GM19025 (cell line): ENCODE results near the gene KRTAP12-1.
"Not testable (repeated sequence)": the region's sequence is repeated elsewhere in the genome, so short reads cannot be mapped to it uniquely, and the experiment has no call there.

Source experiments
- ATAC-seq: cut with Tn5 transposase; IDR thresholded peaks from one replicate; pipeline ENCODE4 v1.9.1; 2021; ENCODE audit warnings: mild to moderate bottlenecking, low read depth, moderate library complexity; ENCODE audit not compliant: unreplicated experiment

Gene KRTAP12-1

DNA sequence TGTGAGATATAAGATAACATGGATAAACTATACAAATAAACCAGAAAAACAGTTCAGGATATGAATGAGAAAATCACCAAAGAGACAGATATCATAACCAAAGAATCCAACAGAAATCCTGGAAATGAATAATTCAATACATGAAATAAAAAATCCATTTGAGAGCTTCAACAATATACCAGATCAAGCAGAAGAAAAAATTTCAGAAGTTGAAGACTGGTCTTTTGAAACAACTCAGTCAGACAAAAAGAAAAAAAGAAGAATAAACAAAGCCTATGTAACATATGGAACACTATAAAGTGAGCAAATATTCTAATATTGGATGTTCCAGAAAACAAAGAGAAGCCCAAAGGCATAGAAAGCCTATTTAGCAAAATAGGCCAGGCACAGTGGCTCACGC lies 10.1 kb downstream of the KRTAP12-1 start:
- ATAC-seq: no peak

DNA sequence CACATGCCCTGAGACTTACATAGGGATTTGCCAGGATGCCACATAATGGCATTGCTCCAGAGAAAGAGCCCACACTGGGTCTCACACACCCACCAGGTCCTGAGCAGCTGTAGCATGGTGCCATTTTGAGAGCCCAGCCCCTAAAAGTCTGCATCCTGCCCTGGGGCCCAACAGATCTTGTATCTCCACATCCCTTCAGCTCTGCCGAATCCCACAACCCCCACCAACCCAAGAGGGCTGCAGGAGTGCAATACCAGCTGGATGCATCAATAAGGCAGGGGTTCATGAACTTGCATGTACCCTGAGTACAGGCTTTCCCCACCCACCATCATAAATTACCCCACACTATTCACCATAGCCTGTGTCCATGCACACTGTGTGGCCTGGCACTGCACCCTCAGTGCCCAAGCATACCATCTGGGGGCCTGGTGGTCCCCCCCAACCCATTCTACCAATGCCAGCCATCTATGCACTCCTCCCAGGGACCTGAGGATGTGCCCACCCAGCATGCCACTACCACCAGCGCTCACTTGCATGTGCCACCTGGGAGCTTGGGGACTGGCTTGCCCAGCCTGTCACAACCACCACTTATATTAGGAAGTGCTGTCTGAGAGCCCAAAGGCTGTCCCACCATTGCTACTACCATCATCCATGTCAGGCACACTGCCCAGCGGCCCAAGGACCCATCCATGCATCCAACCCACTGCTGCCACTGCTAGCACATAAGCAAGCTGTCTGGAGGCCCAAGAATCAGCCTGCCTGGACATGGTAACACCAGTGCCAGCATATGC lies 11.1 kb downstream of the KRTAP12-1 start:
- ATAC-seq: no peak

DNA sequence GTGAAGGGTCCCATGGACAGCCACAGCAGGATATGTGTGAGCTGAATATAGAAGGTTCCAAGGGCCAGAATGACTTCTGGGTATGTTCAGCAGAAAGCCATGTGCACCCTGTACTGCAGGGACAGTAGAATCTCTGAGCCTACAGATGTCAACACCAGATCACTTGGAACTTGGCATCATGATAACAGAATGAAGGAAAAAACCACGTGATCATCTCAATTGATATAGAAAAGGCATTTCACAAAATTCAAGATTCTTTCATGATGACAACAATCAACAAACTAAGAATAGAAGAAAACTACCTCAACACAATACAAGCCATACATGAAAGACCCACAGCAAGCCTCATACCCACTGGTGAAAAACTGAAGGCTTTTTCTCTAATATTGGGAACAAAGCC lies 14.4 kb downstream of the KRTAP12-1 start:
- no peak for ATAC-seq

DNA sequence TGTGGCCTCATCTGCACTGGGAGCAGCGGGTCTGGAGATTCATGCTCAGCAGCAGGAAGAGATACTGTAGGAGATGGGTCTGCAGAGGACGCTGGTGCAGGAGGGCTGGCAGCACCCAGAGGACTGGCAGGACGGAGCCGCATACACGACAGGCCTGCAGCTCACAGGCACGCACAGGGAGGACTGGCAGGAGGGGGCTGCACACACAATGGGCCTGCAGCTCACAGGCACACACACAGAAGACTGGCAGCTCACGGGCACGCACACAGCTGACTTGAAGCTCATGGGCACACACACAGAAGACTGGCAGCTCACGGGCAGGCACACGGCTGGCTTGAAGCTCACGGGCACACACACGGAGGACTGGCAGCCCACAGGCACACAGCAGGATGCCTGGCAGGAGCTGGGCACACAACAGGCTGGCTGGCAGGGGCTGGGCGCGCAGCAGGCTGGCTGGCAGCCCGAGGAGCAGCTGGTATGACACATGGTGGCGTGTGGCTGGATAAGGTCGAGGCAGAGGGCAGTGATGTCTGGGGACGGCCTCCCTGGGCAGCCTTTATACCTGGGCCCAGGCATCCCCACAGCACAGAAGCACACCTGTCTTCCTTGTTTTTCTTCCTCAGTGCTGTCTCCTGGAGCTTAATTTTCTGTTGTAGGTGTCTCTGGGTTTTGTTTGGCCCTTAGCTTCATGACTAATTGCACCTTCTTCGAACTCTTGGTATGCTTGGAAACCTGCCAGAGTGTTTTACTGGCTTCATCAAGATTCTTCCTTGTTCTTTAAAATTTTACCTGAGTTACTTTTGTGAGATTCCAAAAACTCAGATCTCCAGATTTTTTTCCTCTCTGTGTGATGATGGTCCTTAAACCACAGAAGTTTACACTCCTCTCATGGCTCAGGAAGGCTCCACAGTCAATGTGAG lies 15.3 kb downstream of the KRTAP12-1 start, which contains the start of gene KRTAP12-2:
Gene KRTAP12-2, minus strand, starts transcription at position 527 of the 920 bp plus-strand sequence. Its CDS starts 41 bp downstream, at position 486.
- no peak for ATAC-seq

DNA sequence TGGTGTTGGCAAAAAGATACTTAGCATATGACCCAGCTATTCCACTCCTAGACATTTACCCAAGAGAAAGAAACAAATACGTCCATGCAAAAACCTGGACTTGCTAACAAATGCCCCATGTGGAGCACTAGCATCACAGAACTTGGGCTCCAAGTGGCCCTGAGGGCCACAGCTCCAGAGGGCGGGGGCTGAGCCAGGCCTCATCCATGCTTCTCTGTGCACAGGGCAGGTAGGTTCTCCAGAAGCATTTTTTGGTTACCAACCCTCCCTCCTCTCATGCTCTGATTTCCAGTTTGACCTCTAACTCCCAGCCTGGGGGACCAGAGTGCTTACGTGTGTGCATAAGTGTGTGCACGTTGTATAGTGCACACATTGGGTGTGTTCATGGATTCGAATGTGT lies 17.3 kb downstream of the KRTAP12-1 start:
- ATAC-seq: no peak

DNA sequence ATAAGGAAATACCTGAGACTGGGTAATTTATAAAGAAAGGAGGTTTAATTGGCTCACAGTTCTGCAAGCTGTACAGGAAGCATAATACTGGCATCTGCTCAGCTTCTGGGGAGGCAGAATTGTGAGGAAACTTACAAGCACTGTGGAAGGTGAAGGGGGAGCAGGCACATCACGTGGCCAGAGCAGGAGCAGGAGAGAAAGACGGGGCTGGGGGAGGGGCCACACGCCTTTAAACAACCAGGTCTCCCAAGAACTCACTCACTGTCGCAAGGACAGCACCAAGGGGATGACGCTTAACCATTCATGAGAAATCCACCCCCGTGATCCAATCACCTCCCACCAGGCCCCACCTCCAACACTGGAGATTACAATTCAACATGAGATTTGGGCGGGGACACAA lies 20.4 kb downstream of the KRTAP12-1 start:
- ATAC-seq: not testable (repeated sequence)

DNA sequence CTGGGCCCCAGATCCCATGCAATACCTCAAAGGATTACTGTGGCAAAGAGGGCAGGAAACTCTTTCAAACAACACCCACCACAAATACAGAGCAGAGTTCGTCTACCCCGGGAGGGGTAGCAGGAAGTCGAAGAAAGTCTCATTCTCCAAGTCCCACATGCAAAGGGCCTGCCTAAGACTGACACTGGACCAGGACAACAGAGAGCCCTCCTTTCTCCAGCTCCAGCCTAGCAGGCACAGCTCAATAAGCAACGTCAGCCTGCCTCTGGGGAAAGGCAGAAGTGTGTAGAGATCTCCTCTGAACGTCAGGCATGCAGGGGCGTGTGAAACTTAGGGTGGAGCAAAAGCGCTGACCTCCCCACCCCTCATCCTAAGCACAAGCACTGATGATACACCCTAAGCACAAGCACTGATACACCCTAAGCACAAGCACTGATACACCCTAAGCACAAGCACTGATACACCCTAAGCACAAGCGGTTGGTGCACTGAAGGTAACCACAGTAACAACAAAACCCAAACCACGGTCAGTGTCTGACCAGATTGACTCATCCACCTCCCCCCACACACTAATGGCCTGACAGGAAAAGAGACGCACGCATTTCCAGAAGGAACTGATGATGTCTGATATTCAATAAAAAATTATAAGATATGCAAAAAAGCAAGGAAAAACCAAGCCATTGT lies 22.9 kb downstream of the KRTAP12-1 start:
- no peak for ATAC-seq

DNA sequence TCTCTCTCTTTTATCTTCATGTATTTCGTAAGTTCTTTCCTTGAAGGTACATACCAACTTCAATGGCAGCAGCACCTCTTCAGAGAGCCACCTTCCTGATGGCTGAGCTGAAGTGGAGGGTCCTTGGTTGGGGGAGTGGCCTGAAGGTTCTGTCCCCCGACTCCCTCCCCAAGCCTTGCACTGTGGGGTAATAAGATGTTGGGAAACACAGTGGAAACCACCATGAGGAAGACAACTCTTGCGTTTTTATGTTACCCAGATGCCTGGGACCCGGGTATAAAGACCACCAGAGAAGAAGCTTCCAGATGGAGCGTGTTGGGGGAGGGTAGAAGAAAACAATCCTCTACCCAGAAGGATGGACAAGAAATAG lies 23.4 kb downstream of the KRTAP12-1 start:
- no peak for ATAC-seq

DNA sequence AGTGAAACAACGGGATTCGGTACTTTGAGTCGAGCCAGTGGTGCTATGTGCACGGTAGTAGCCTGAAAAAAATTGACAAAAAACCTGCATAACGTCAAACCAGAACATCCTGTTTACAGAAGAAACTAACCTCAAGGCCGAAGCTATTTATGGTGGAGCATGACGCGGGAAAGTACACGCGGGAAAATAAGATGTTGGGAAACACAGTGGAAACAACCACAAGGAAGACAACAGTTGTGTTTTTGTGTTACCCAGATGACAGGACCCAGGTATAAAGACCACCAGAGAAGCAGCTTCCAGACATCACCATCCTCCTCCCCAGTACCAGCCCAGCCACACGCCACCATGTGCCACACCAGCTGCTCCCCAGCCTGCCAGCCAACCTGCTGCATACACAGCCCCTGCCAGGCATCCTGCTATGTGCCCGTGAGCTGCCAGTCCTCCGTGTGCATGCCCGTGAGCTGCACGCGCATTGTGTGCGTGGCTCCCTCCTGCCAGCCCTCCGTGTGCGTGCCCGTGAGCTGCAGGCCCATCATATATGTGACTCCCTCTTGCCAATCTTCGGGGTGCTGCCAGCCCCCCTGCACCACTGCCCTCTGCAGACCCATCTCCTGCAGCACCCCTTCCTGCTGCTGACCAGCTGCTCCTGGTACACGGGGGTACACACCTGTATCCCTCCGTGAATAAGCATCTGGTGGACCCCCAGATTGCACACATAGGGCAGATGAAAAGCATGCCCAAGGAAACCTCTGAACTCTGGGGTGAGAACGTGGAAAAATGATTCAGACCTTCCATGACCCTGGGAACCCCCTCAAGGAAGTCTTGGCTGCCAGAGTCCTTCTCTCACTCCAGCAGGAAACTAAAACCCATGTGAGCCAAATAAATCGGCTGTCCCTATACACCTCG lies 24.1 kb downstream of the KRTAP12-1 start, which contains the start of gene KRTAP12-3:
Gene KRTAP12-3, plus strand, starts transcription at position 298 of the 906 bp plus-strand sequence. Its CDS starts 48 bp downstream, at position 346.
- no peak for ATAC-seq

DNA sequence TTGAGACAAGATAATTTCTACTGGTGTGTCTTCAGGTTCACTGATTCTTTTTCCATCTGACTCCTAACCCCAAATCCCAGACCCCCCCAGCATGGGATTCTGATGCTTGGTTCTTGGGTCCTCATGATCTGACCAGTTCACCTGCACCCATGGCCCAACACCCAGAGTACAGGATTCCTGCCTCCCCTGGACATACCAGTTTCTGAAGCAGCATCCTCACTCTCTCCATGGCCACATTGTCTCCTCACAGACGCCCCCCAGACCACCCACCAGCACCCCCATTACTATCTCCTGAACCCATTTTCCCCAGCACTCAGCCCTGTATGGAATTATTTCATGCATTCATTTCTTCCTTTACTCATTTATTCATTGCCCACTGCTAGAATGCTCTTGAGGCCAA lies 25.1 kb downstream of the KRTAP12-1 start:
- ATAC-seq: no peak

DNA sequence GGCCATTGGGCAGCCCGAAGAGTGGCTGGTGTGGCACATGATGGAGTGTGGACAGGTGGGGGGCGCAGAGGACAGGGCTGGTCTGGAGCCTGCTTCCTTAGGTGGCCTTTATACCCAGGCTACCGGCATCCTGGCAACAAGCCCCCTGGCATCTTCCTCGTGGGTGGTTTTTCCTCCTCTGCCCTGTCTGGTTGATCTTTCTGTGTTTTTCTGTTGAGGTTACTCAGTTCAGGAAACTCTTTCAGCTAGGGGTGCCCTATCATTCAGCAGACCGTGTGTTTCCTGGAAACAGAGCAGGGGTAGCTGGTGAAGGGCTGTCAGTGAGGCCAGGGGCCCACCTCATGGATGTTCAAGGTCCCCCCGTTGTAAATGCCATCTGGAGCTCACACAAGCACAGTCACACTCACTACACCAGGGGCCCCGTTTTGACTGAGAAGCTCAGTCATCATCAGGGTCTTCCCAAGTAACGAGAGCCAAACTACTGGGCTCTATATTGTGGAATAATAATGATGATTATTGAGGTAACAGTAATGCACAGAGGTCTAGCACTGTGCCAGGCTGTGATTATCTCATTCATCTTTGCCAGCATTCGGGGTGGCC lies 27.3 kb downstream of the KRTAP12-1 start, which contains the start of gene KRTAP12-4:
Gene KRTAP12-4, minus strand, starts transcription at position 84 of the 600 bp plus-strand sequence. Its CDS starts 45 bp downstream, at position 39.
- no peak for ATAC-seq

DNA sequence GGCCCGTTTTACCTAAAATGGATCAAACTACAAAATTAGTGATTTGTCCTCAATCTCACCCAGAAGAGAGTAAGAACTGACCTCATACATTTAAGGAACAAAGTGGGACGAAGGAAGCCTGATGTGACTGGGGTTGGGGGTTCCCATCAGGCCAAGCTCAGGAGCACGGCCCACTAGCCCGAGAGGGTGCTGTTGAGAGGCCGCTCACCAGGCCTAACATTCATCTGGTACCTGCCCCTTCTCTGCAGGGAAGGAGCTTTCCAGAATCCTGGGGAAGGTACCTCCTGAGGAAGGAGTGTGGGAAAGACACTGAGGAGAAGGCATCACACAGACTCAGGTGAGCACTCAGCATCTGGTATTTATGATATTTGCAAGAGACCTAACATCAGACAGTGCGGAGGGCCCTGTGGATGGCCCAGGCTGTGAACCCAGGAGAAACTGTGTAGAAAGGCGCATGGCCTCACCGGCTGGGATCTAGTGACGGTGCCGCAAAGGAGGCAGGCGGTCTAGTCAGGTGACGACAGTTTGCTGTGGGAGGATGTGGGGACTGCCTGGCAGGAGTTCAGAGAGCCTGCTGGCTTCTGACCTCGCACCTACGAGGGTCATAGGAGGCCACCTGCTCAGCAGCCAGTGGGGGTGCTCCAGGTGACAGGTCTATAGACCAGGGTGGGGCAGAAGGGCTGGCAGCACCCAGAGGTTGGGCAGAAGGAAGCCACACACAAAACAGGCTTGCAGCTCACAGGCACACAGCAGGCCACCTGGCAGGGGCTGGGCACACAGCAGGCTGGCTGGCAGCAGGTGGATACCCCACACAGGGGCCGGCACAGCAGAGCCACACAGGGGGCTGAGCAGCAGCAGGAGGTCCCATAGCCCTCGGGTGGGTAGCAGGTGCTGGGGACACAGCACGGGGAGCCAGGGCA lies 28.0 kb downstream of the KRTAP12-1 start:
- no peak for ATAC-seq

DNA sequence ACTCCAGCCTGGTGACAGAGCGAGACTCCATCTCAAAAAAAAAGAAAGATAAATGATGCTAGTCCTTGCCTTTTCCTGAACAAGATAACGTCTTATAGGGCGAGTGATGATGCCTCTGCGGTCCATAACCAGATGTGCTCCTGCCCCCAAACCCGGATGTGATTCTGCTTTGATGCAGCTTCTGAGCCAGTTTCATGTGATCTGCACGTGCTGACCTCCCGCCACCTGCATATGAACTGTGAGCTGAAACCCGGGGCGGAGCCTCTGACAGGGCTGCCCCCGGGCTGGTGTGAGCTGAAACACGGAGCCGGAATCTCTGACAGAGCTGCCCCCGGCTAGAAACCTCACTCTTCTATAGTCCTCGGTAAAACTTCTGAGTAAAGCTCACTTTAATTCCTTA lies 28.8 kb downstream of the KRTAP12-1 start:
- no peak for ATAC-seq

DNA sequence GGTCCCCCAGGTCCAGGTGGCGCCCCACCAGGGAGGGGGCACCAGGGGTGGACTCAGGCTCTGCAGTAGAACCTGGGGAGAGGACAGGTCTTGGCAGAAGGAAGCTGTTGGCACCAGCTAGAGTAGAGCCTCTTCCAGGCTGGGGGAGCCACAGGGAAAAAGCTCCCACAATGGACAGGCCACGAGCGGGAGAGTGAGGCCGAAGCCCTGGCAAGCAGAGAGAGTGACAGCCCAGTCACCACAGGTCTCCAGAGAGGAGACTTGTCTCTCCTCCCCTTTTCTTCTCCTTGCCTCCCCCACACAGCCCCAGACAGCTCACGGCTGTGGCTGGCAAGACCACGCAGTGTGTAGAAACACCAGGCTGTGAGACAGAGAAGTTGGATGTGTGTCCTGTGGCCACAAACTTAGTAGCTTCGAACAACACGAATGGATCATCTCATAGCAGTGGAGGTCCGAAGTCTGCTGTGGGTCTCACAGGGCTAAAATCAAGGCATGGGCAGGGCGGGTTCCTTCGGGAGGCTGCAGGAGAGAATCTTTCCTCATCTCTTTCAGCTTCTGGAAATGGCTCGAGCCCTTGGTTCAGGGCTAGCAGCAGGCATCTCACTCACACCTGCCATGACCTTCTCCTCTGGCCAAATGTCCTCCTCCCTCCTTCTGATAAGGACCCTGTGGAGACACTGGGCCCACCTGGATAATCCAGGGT lies 30.8 kb downstream of the KRTAP12-1 start:
- no peak for ATAC-seq

DNA sequence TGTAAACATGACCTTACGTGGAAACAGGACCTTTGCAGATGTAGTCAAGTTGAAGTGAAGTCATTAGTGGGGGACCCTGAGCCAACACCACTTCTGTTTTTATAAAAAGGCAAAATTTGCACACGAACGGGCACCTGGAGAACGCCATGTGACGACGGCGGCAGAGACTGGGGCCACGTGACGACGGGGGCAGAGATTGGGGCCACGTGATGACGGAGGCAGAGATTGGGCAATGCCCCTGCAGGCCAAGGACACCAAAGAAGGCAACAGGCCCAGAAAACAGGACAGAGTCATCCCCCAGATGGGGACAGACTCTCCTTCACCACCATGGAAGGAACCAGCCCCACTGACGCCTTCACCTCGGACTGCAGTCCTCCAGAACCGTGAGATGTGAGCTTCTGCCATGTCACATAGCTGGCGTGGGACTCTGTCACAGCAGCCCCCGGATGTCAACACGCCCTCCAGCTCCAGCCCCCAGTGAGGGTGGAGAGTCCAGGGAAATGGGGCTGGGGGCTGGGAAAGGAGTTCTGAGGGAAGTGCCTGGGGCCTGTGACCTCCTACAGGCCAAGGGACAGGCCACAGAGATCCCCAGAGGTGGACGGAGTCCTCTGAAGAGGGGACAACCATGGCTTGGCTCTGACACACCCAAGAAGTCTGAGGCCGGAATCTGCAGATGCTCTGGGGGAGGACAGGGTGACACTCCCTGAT lies 31.5 kb downstream of the KRTAP12-1 start:
- ATAC-seq: no peak

DNA sequence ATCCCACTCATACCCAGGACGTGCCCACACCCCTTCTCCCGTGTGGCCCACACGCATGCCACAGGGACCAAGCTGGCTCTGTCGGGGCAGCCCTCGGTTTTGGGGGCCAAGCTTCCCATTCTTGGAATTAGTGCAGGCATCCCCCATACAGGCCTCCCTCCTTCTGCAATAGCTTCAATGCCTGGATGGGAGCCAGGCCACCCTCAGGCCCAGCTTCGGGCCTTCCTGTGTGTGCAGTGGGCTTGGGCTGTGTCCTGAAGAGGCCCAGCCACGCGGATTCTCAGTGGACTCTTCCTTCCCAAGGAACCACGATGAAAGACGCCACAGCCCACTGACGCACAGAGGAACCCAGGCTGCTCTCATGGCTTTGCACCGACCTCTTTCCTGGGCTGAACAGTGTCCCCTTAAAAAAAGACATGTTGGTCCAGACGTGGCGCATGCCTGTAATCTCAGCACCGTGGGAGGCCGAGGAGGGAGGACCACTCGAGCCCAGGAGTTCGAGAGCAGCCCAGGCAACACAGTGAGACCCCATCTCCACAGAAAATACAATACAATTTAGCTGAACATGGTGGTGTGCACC lies 32.4 kb downstream of the KRTAP12-1 start:
- no peak for ATAC-seq
